ENCODE measurements around the gene LDAH. TPM values are rescaled to one million over a fixed set of nuclear protein-coding genes. Genes with fewer than 3 reads are reported as not detected.
"Not testable (repeated sequence)": the region's sequence is repeated elsewhere in the genome, so short reads cannot be mapped to it uniquely, and the experiment has no call there.

The LDAH gene
- total RNA-seq, 1 donor from 2014 or later: 24.9 TPM

- Histone ChIP-seq H3K36me3 (ENCODE audit: control insufficient read depth, insufficient read depth, low read length) (no peaks in the 10 kb centered on the region), H3K4me3 (ENCODE audit: low read depth, low read length) (no peak overlapping the region), H3K27me3 (ENCODE audit: control insufficient read depth, insufficient read depth, low read length) (no peaks in the 10 kb centered on the region)
- no peak for DNase-seq (ENCODE audit: low read depth)
- TF ChIP-seq CTCF (IDR thresholded peaks at IDR 0.05; ENCODE audit: insufficient read depth, low read length, poor library complexity, severe bottlenecking): no peak
Measured at GRCh38 chr2:20806286-20806685, 16.6 kb downstream of the LDAH start.

- H3K27me3 ChIP-seq (ENCODE audit: control insufficient read depth, insufficient read depth, low read length): no peaks in the 10 kb centered on the region
- no peak for TF ChIP-seq CTCF (IDR thresholded peaks at IDR 0.05; ENCODE audit: insufficient read depth, low read length, poor library complexity, severe bottlenecking)
Measured at GRCh38 chr2:20803974-20804373, 18.9 kb downstream of the LDAH start.

GRCh38 chr2:20803226-20803682 lies 19.6 kb downstream of the LDAH start:
- H3K27me3 ChIP-seq (ENCODE audit: control insufficient read depth, insufficient read depth, low read length): no peaks in the 10 kb centered on the region
- TF ChIP-seq CTCF (IDR thresholded peaks at IDR 0.05; ENCODE audit: insufficient read depth, low read length, poor library complexity, severe bottlenecking): no peak
- H3K4me3 ChIP-seq (ENCODE audit: low read depth, low read length): no peak overlapping the region
- no peak for DNase-seq (ENCODE audit: low read depth)
- no peaks in the 10 kb centered on the region for H3K36me3 ChIP-seq (ENCODE audit: control insufficient read depth, insufficient read depth, low read length)

More at GRCh38 chr2:20803974-20804373, 18.9 kb downstream of the LDAH start:
- Histone ChIP-seq H3K36me3 (ENCODE audit: control insufficient read depth, insufficient read depth, low read length) (no peaks in the 10 kb centered on the region), H3K4me3 (ENCODE audit: low read depth, low read length) (no peak overlapping the region)
- DNase-seq (ENCODE audit: low read depth): no peak

GRCh38 chr2:20797096-20797495 lies 25.8 kb downstream of the LDAH start:
- DNase-seq (ENCODE audit: low read depth): no peak

GRCh38 chr2:20796374-20796791 lies 26.5 kb downstream of the LDAH start:
- no peak for DNase-seq (ENCODE audit: low read depth)
- Histone ChIP-seq H3K36me3 (ENCODE audit: control insufficient read depth, insufficient read depth, low read length) (no peaks in the 10 kb centered on the region), H3K27me3 (ENCODE audit: control insufficient read depth, insufficient read depth, low read length) (no peaks in the 10 kb centered on the region), H3K4me3 (ENCODE audit: low read depth, low read length) (no peak overlapping the region)
- TF ChIP-seq CTCF (IDR thresholded peaks at IDR 0.05; ENCODE audit: insufficient read depth, low read length, poor library complexity, severe bottlenecking): no peak

More at GRCh38 chr2:20797096-20797495, 25.8 kb downstream of the LDAH start:
- no peak for TF ChIP-seq CTCF (IDR thresholded peaks at IDR 0.05; ENCODE audit: insufficient read depth, low read length, poor library complexity, severe bottlenecking)
- Histone ChIP-seq H3K27me3 (ENCODE audit: control insufficient read depth, insufficient read depth, low read length) (no peaks in the 10 kb centered on the region), H3K36me3 (ENCODE audit: control insufficient read depth, insufficient read depth, low read length) (no peaks in the 10 kb centered on the region), H3K4me3 (ENCODE audit: low read depth, low read length) (no peak overlapping the region)

DNA sequence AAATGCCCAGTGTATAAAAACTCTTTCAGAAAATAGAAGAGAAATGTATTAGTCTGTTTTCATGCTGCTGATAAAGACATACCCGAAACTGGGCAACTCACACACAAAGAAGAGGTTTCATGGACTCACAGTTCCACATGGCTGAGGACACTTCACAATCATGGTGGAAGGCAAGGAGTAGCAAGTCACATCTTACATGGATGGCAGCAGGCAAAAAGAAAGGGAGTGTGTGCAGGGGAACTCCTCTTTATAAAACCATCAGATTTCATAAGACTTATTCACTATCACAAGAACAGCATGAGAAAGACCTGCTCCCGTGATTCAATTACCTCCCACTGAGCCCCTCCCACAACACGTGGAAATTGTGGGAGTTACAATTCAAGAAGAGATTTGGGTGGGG lies 29.0 kb downstream of the LDAH start:
- H3K4me3 ChIP-seq (ENCODE audit: low read depth, low read length); DNase-seq (ENCODE audit: low read depth); H3K36me3 ChIP-seq (ENCODE audit: control insufficient read depth, insufficient read depth, low read length); H3K27me3 ChIP-seq (ENCODE audit: control insufficient read depth, insufficient read depth, low read length): not testable (repeated sequence)
